ENCODE data around the gene NEK1.

DNA sequence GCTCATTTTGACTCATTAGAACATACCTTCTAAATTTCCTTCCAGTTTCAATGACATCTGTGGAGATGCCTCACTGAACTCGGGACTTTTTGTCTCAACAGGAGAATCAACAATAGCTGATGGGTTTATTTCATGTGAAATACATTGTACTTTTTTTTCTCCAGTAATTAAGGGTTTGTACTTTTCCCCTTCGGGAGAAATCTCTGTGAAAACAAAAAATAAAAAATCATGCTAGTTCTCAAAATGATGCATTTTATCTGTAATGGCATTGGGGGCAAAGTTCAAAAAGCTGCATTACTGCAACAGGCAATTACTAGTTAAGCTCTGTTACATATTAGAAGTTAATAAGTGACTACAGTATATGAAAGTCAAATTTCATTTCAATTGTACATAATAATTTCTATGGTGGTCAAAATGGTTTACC, 174.3 kb downstream of the NEK1 start:
- TF ChIP-seq POLR2A (IDR thresholded peaks at IDR 0.05) (no peak), EP300 (IDR thresholded peaks at IDR 0.05) (no peak), POLR2AphosphoS5 (IDR thresholded peaks at IDR 0.05) (no peak)
- TF ChIP-seq, protein P1, sequence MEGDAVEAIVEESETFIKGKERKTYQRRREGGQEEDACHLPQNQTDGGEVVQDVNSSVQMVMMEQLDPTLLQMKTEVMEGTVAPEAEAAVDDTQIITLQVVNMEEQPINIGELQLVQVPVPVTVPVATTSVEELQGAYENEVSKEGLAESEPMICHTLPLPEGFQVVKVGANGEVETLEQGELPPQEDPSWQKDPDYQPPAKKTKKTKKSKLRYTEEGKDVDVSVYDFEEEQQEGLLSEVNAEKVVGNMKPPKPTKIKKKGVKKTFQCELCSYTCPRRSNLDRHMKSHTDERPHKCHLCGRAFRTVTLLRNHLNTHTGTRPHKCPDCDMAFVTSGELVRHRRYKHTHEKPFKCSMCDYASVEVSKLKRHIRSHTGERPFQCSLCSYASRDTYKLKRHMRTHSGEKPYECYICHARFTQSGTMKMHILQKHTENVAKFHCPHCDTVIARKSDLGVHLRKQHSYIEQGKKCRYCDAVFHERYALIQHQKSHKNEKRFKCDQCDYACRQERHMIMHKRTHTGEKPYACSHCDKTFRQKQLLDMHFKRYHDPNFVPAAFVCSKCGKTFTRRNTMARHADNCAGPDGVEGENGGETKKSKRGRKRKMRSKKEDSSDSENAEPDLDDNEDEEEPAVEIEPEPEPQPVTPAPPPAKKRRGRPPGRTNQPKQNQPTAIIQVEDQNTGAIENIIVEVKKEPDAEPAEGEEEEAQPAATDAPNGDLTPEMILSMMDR (IDR thresholded peaks at IDR 0.05): no peak

Data from stomach (tissue), 4 donors.